Endothelial cell of umbilical vein (primary cell): Measurements from ENCODE around the gene PKD1. TPM values are rescaled to one million over a fixed set of nuclear protein-coding genes. Genes with fewer than 3 reads are reported as not detected.

Experiments used
- BruUV-seq: library from RNA; stranded (reverse); fragments of 400-500 nt; replicated peaks from 2 replicates; lab custom pipeline; 2021; lab: Mats Ljungman, UMichigan
- CTCF ChIA-PET: fragments of 300-600, 350-600 bp; sonication (Branson Sonifier 250); formaldehyde crosslinking; loops from one replicate; lab custom pipeline; 2021; ENCODE audit warnings: antibody characterized with exemption, inconsistent platforms; lab: Charles Lee
- POLR2A ChIA-PET: fragments of 300-600, 350-600 bp; sonication (Branson Sonifier 250); formaldehyde crosslinking; loops from one replicate; lab custom pipeline; 2021; ENCODE audit warnings: antibody characterized with exemption, inconsistent platforms; lab: Charles Lee
- DNase-seq: peaks from one replicate; pipeline ENCODE4 v3.0.0-alpha.2; 2011; ENCODE audit warnings: low read depth, low spot score
- FAIRE-seq: peaks from 2 replicates; lab custom pipeline; 2011; peaks lifted over from hg19 to GRCh38; lab: Jason Lieb, UNC
- H2AFZ ChIP-seq: 2 replicates; pipeline ENCODE4 v1.6.0; 2012; ENCODE audit warnings: low read depth, low read length, control low read depth, inconsistent platforms
- H3K27ac ChIP-seq: 2 replicates; pipeline ENCODE4 v1.5.1; 2011; ENCODE audit warnings: low read depth, mild to moderate bottlenecking, control low read depth, low read length, moderate library complexity; ENCODE audit not compliant: insufficient read depth
- H3K27me3 ChIP-seq, 2 experiments: 2 replicates each; pipeline versions ENCODE4 v1.6.0 to v1.6.1; 2011; ENCODE audit warnings: low read length in 2 of 2, mixed read lengths in 1 of 2; ENCODE audit not compliant: control insufficient read depth in 2 of 2, insufficient read depth in 2 of 2
- H3K36me3 ChIP-seq, 2 experiments: 2 replicates in 1 of 2; 3 replicates in 1 of 2; pipeline ENCODE4 v1.5.1; 2011; ENCODE audit warnings: low read length in 2 of 2, mild to moderate bottlenecking in 1 of 2, moderate library complexity in 1 of 2; ENCODE audit not compliant: control insufficient read depth in 2 of 2, insufficient read depth in 2 of 2; ENCODE audit errors: extremely low read depth in 1 of 2
- H3K4me1 ChIP-seq: 3 replicates; pipeline ENCODE4 v1.5.1; 2011; ENCODE audit warnings: mild to moderate bottlenecking, low read length; ENCODE audit not compliant: control insufficient read depth, insufficient read depth; ENCODE audit errors: extremely low read depth
- H3K4me2 ChIP-seq: 2 replicates; pipeline ENCODE4 v1.6.1; 2011; ENCODE audit warnings: low read length, control low read depth, mixed read lengths; ENCODE audit not compliant: insufficient read depth
- H3K4me3 ChIP-seq, 3 experiments: fragments of 200-600 bp in 1 of 3; sonication (generic), shearing (Covaris generic) in 1 of 3; replicated peaks in 1 of 3; 2 replicates each; pipeline ENCODE4 v1.5.1; 2011 to 2016; ENCODE audit warnings: control low read depth in 3 of 3, low read length in 3 of 3, mild to moderate bottlenecking in 2 of 3, inconsistent platforms in 1 of 3, low read depth in 1 of 3, moderate library complexity in 1 of 3; ENCODE audit not compliant: insufficient read depth in 1 of 3
- H3K79me2 ChIP-seq: 2 replicates; pipeline ENCODE4 v1.6.0; 2012; ENCODE audit warnings: low read length, inconsistent platforms; ENCODE audit not compliant: control insufficient read depth, insufficient read depth
- H3K9ac ChIP-seq: replicated peaks from 2 replicates; pipeline ENCODE3; 2011; ENCODE audit warnings: low read length, control low read depth; ENCODE audit not compliant: insufficient read depth; ENCODE audit errors: extremely low read depth
- H3K9me1 ChIP-seq: replicated peaks from 3 replicates; pipeline ENCODE4 v1.6.0; 2011; ENCODE audit warnings: mild to moderate bottlenecking, low read length; ENCODE audit not compliant: control insufficient read depth, insufficient read depth; ENCODE audit errors: extremely low read depth
- H3K9me3 ChIP-seq: replicated peaks from 2 replicates; pipeline ENCODE4 v1.5.1; 2012; ENCODE audit warnings: low read length, inconsistent platforms; ENCODE audit not compliant: control insufficient read depth, insufficient read depth
- H4K20me1 ChIP-seq: replicated peaks from 2 replicates; pipeline ENCODE3; 2011; ENCODE audit warnings: mild to moderate bottlenecking, low read length; ENCODE audit not compliant: control insufficient read depth, insufficient read depth; ENCODE audit errors: extremely low read depth
- CTCF ChIP-seq, 2 donors: IDR thresholded peaks; 1 replicate in 1 of 2; 2 replicates in 1 of 2; pipeline ENCODE4 v1.5.1; 2011; ENCODE audit warnings: low read length in 2 of 2, mild to moderate bottlenecking in 2 of 2, moderate library complexity in 2 of 2, control low read depth in 1 of 2, inconsistent platforms in 1 of 2, low read depth in 1 of 2; ENCODE audit not compliant: insufficient read depth in 1 of 2; ENCODE audit errors: extremely low read depth in 1 of 2
- EZH2 ChIP-seq: IDR thresholded peaks from 2 replicates; pipeline ENCODE4 v1.6.1; 2012; ENCODE audit warnings: borderline replicate concordance, low read depth, mild to moderate bottlenecking, moderate library complexity, low read length, inconsistent platforms; ENCODE audit not compliant: severe bottlenecking
- FOS ChIP-seq: IDR thresholded peaks from 2 replicates; pipeline ENCODE4 v1.6.1; 2011; ENCODE audit warnings: mild to moderate bottlenecking, low read length, moderate library complexity, borderline replicate concordance; ENCODE audit not compliant: insufficient read depth
- GATA2 ChIP-seq: IDR thresholded peaks from 2 replicates; pipeline ENCODE4 v1.7.0; 2011; ENCODE audit warnings: low read depth, mild to moderate bottlenecking, moderate library complexity, mixed read lengths, low read length; ENCODE audit not compliant: insufficient read length, insufficient read depth
- JUN ChIP-seq: IDR thresholded peaks from 2 replicates; pipeline ENCODE4 v1.6.1; 2011; ENCODE audit warnings: borderline replicate concordance, low read depth; ENCODE audit not compliant: insufficient read length, insufficient read depth
- MAX ChIP-seq: IDR thresholded peaks from 2 replicates; pipeline ENCODE4 v1.6.1; 2011; ENCODE audit not compliant: insufficient read depth, insufficient read length
- MYC ChIP-seq: IDR thresholded peaks from one replicate; pipeline ENCODE4 v1.6.1; 2011; ENCODE audit warnings: mild to moderate bottlenecking, low read depth, low read length
- POLR2A ChIP-seq: IDR thresholded peaks from 2 replicates; pipeline ENCODE4 v1.6.1; 2012; ENCODE audit warnings: low read depth, mild to moderate bottlenecking, control low read depth, low read length
- POLR2AphosphoS5 ChIP-seq: IDR thresholded peaks from 2 replicates; pipeline ENCODE4 v1.6.1; 2012; ENCODE audit warnings: low read depth, mild to moderate bottlenecking, control low read depth, low read length, moderate library complexity; ENCODE audit not compliant: insufficient read depth
- dilution Hi-C: fragments of 300-500 bp; cut with MboI; formaldehyde crosslinking; loops from one replicate; pipeline ENCODE4 v1.15.0; 2019; ENCODE audit warnings: low sequenced_read_pairs; ENCODE audit not compliant: extremely low pct_ligation_motif_present
- intact Hi-C: fragments of 100-400 bp; cut with micrococcal nuclease; formaldehyde crosslinking; loops from one replicate; pipeline ENCODE4 v1.10.0; 2022
- polyA plus RNA-seq, 4 experiments: library from polyadenylated mRNA; depleted of rRNA in 3 of 4; stranded (reverse) in 3 of 4; unstranded in 1 of 4; fragments of >200 nt; gene quantifications; 2 replicates each; pipeline versions ENCODE4 v1.2.1 to v1.2.3, GENCODE V29; 2011 to 2012; ENCODE audit warnings: missing spikeins in 1 of 4
- total RNA-seq: library from RNA; stranded (reverse); gene quantifications from 2 replicates; pipeline ENCODE4 v1.2.3, GENCODE V29; 2021

Gene PKD1
- total and polyA plus RNA-seq, 2 donors (not counting 3 experiments of a cell fraction or from before 2014, with no cell fraction given): 52.5 to 102 TPM

- no peaks in the 10 kb centered on the region for H3K9me3 ChIP-seq
- H3K36me3 ChIP-seq: peaks cover 23 to 46% of the 10 kb centered on the region in 2 experiments
- no peak overlapping the region for H3K27ac ChIP-seq
- H3K4me1 ChIP-seq: peaks cover 24% of the 10 kb centered on the region
- TF ChIP-seq JUN: no peak
- no peak for TF ChIP-seq CTCF (IDR thresholded peaks at IDR 0.05; ENCODE audit: extremely low read depth in 1 of 2, insufficient read depth in 1 of 2, low read depth in 1 of 2, low read length in 2 of 2)
- no peak for TF ChIP-seq EZH2
- no peak for TF ChIP-seq POLR2A
- TF ChIP-seq FOS: no peak
- TF ChIP-seq GATA2: no peak
- TF ChIP-seq MAX: no peak
- no peak for TF ChIP-seq MYC
- TF ChIP-seq POLR2AphosphoS5: no peak
- H3K4me2 ChIP-seq: no peak overlapping the region
- dilution Hi-C loops (loop anchor here (25.0 kb wide), 1 partner anchor 137 kb away; the partner anchor contains the start of genes NHERF2, NTHL1 and TSC2), intact Hi-C loops (no loop called here)
- H3K79me2 ChIP-seq: peaks cover 35% of the 10 kb centered on the region
- H2AFZ ChIP-seq: no peak overlapping the region
- DNase-seq (no peak), FAIRE-seq (no peak)
- BruUV-seq: no TSS peak
- no peaks in the 10 kb centered on the region for H3K9me1 ChIP-seq
- no peaks in the 10 kb centered on the region for H3K27me3 ChIP-seq
- no peak overlapping the region for H3K4me3 ChIP-seq
- no peaks in the 10 kb centered on the region for H4K20me1 ChIP-seq
- ChIA-PET POLR2A (interaction anchor here (1.0 kb wide), 1 partner anchor 18 kb away, joined by 5 read pairs; the partner anchor contains the start of gene TRAF7), CTCF (interaction anchor here (1.2 kb wide), 2 partner anchors 15 to 20 kb away, joined by 3 to 4 read pairs; no protein-coding TSS in a partner anchor)
- H3K9ac ChIP-seq: no peak overlapping the region
These were observed 38.2 kb upstream of the PKD1 start for GRCh38 chr16:2173916-2174315.
